ENCODE data around the gene ANKRD65.
"Not testable (repeated sequence)": the region's sequence is repeated elsewhere in the genome, so short reads cannot be mapped to it uniquely, and the experiment has no call there.

Gene ANKRD65

GRCh38 chr1:1370094-1370493, 51.0 kb downstream of the ANKRD65 start:
- not testable (repeated sequence) for DNase-seq (ENCODE audit: low spot score)

Measured in NAMALWA (cell line).